Neutrophil (primary cell): Measurements from ENCODE around the gene CHCHD2.
A peak's percentile ranks its signal among the peaks of the same experiment; 100 is the strongest.
"Not testable (repeated sequence)": the region's sequence is repeated elsewhere in the genome, so short reads cannot be mapped to it uniquely, and the experiment has no call there.

Source experiments
- H3K27ac ChIP-seq: fragments of 200-600 bp; sonication (generic); 2 replicates; pipeline ENCODE4 v1.5.1; 2016; ENCODE audit warnings: mild to moderate bottlenecking, moderate library complexity
- H3K27me3 ChIP-seq: fragments of 200-600 bp; sonication (generic); 2 replicates; pipeline ENCODE4 v1.6.0; 2016; ENCODE audit warnings: mild to moderate bottlenecking
- H3K36me3 ChIP-seq: fragments of 200-600 bp; sonication (generic); 2 replicates; pipeline ENCODE4 v1.5.1; 2017
- H3K4me1 ChIP-seq, 2 experiments: fragments of 200-600 bp in 1 of 2; sonication (generic) in 1 of 2; 1 replicate in 1 of 2; 2 replicates in 1 of 2; pipeline versions ENCODE4 v1.5.1 to v1.6.1; 2013 to 2016; ENCODE audit warnings: low read depth in 1 of 2, low read length in 1 of 2, mild to moderate bottlenecking in 1 of 2, moderate library complexity in 1 of 2; ENCODE audit not compliant: control insufficient read depth in 1 of 2, insufficient read depth in 1 of 2
- H3K4me3 ChIP-seq, 2 experiments: fragments of 200-600 bp in 1 of 2; sonication (generic) in 1 of 2; 1 replicate in 1 of 2; 2 replicates in 1 of 2; pipeline ENCODE4 v1.5.1; 2013 to 2016; ENCODE audit warnings: low read depth in 1 of 2, low read length in 1 of 2, mild to moderate bottlenecking in 1 of 2, moderate library complexity in 1 of 2
- H3K9me3 ChIP-seq: fragments of 200-600 bp; sonication (generic); 2 replicates; pipeline ENCODE4 v1.5.1; 2016
- CTCF ChIP-seq: fragments of 200-600 bp; sonication (generic); IDR thresholded peaks from 2 replicates; pipeline ENCODE4 v1.5.1; 2016; ENCODE audit warnings: antibody characterized with exemption

The CHCHD2 gene

GRCh38 chr7:56079450-56080185 lies 26.7 kb downstream of the CHCHD2 start:
- Histone ChIP-seq H3K4me3 (no peak overlapping the region), H3K27me3 (no peaks in the 10 kb centered on the region), H3K27ac (no peak overlapping the region), H3K4me1 (no peaks in the 10 kb centered on the region), H3K9me3 (no peaks in the 10 kb centered on the region), H3K36me3 (peaks cover 30% of the 10 kb centered on the region)
- TF ChIP-seq CTCF = no peak

- Histone ChIP-seq H3K4me3 (no peak overlapping the region), H3K9me3 (no peaks in the 10 kb centered on the region), H3K4me1 (peaks cover 0 to 3% of the 10 kb centered on the region in 2 experiments), H3K27me3 (no peaks in the 10 kb centered on the region), H3K27ac (no peak overlapping the region), H3K36me3 (peaks cover 30% of the 10 kb centered on the region)
- TF ChIP-seq CTCF = no peak
Measured at GRCh38 chr7:56078196-56078595, 28.1 kb downstream of the CHCHD2 start.

- H3K36me3 ChIP-seq = peaks cover 30% of the 10 kb centered on the region
- no peaks in the 10 kb centered on the region for H3K9me3 ChIP-seq
- H3K27me3 ChIP-seq = no peaks in the 10 kb centered on the region
- H3K4me3 ChIP-seq = no peak overlapping the region
- H3K27ac ChIP-seq = no peak overlapping the region
- peaks cover 0 to 3% of the 10 kb centered on the region in 2 experiments for H3K4me1 ChIP-seq
- no peak for TF ChIP-seq CTCF
Measured at GRCh38 chr7:56077681-56078080, 28.6 kb downstream of the CHCHD2 start.

GRCh38 chr7:56074371-56074791 lies 31.9 kb downstream of the CHCHD2 start:
- Histone ChIP-seq H3K4me1 (peaks cover 0 to 3% of the 10 kb centered on the region in 2 experiments), H3K36me3 (peaks cover 24% of the 10 kb centered on the region), H3K4me3 (no peak overlapping the region), H3K27me3 (no peaks in the 10 kb centered on the region), H3K27ac (no peak overlapping the region), H3K9me3 (no peaks in the 10 kb centered on the region)
- peak; percentile 84 for TF ChIP-seq CTCF

- not testable (repeated sequence) for H3K4me3 ChIP-seq, H3K27ac ChIP-seq, H3K27me3 ChIP-seq, H3K9me3 ChIP-seq, H3K36me3 ChIP-seq
- H3K4me1 ChIP-seq = peaks cover 11 to 12% of the 10 kb centered on the region in 2 experiments
Measured at GRCh38 chr7:56066376-56066775, 39.9 kb downstream of the CHCHD2 start.

GRCh38 chr7:56063882-56064625 lies 42.2 kb downstream of the CHCHD2 start, which contains the start of gene SUMF2:
SUMF2 (plus strand) TSS chr7:56064286; CDS start chr7:56064312, 26 bp downstream.
- Histone ChIP-seq H3K27ac (peak within 1 kb of the TSS; percentile 85), H3K4me3 (peak within 1 kb of the TSS; percentile 80 to 90), H3K9me3 (no peaks in the 10 kb centered on the region), H3K36me3 (peaks cover 18% of the 10 kb centered on the region), H3K27me3 (no peaks in the 10 kb centered on the region), H3K4me1 (peaks cover 11 to 12% of the 10 kb centered on the region in 2 experiments)
- TF ChIP-seq CTCF = no peak
